Testis (tissue), 3 donors: ENCODE data around the gene SPRY1. TPM values are rescaled to one million over a fixed set of nuclear protein-coding genes. Genes with fewer than 3 reads are reported as not detected.

ENCODE experiments used
- DNase-seq: peaks from one replicate; pipeline ENCODE4 v3.0.0-alpha.2; 2019
- H3K27ac ChIP-seq, 2 donors: fragments of 200-600 bp; sonication (generic); one replicate each; pipeline ENCODE4 v1.5.1; 2019
- H3K27me3 ChIP-seq: fragments of 200-600 bp; sonication (generic); one replicate; pipeline ENCODE4 v1.5.1; 2019
- H3K36me3 ChIP-seq: fragments of 200-600 bp; sonication (generic); one replicate; pipeline ENCODE4 v1.5.1; 2017; ENCODE audit warnings: low read depth; ENCODE audit errors: missing control alignments
- H3K4me1 ChIP-seq: fragments of 200-600 bp; sonication (generic); one replicate; pipeline ENCODE4 v1.5.1; 2019
- H3K4me3 ChIP-seq, 2 donors: fragments of 200-600 bp; sonication (generic); one replicate each; pipeline ENCODE4 v1.5.1; 2017 to 2019
- H3K9me3 ChIP-seq: fragments of 200-600 bp; sonication (generic); one replicate; pipeline ENCODE4 v1.5.1; 2017
- POLR2A ChIP-seq: fragments of 450-650 bp; IDR thresholded peaks from one replicate; pipeline ENCODE4 v1.6.1; 2017; ENCODE audit warnings: antibody characterized with exemption, mild to moderate bottlenecking, moderate library complexity
- whole genome bisulfite sequencing, 2 donors: methylation state at CpG; one replicate each; pipeline ENCODE4 v1.1.5; 2018; 5-methylcytosine and 5-hydroxymethylcytosine counted together
- intact Hi-C: fragments of 100-400 bp; cut with DNase I; formaldehyde crosslinking; loops from one replicate; pipeline ENCODE4 v1.15.1; 2023; ENCODE audit warnings: low total_unique reads
- polyA plus RNA-seq: library from polyadenylated mRNA; stranded (reverse); fragments of 350-450 nt; fragmentation: Illumina TruSeq; extraction: RNeasy Lipid Tissue Mini Kit (QIAGEN cat#74804); gene quantifications from one replicate; pipeline ENCODE4 v1.2.3, GENCODE V29; 2014; ENCODE audit warnings: low read depth, low replicate concordance; ENCODE audit not compliant: insufficient read depth
- total RNA-seq, 2 donors: library from RNA; depleted of rRNA; stranded (reverse); fragments of >200 nt; gene quantifications; one replicate each; pipeline ENCODE4 v1.2.3, GENCODE V29; 2016
- TF ChIP-seq, protein P1 (sequence below), 3 experiments: fragments of 450-650 bp in 2 of 3; fragments of 200-600 bp in 1 of 3; sonication (generic) in 1 of 3; IDR thresholded peaks; one replicate each; pipeline ENCODE4 v1.5.1; 2016 to 2019; ENCODE audit warnings: antibody characterized with exemption in 3 of 3, mild to moderate bottlenecking in 2 of 3, moderate library complexity in 1 of 3

SPRY1 gene
- total and polyA plus RNA-seq, 3 donors from 2014 or later, result 30.2 to 52.0 (median 36.0) TPM

DNA sequence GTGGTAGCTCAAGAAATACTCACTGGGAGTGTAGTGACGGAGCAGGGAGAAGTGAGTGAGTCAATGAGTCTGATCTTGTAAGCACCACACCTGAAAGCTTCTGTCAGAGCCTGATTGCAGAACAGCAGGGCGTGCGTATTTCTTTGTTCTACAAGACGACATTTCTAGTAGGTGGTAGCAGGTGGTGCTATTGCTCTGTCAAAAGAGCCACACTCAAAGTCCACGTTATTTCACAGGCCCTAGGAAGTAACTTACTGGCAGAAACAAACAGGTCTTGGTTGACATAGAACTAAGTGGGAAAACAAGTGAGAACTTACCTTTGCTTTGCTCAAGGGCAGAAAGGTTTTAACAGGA lies 46.4 kb upstream of the SPRY1 start:
- no peaks in the 10 kb centered on the region for H3K36me3 ChIP-seq
- TF ChIP-seq, protein P1, sequence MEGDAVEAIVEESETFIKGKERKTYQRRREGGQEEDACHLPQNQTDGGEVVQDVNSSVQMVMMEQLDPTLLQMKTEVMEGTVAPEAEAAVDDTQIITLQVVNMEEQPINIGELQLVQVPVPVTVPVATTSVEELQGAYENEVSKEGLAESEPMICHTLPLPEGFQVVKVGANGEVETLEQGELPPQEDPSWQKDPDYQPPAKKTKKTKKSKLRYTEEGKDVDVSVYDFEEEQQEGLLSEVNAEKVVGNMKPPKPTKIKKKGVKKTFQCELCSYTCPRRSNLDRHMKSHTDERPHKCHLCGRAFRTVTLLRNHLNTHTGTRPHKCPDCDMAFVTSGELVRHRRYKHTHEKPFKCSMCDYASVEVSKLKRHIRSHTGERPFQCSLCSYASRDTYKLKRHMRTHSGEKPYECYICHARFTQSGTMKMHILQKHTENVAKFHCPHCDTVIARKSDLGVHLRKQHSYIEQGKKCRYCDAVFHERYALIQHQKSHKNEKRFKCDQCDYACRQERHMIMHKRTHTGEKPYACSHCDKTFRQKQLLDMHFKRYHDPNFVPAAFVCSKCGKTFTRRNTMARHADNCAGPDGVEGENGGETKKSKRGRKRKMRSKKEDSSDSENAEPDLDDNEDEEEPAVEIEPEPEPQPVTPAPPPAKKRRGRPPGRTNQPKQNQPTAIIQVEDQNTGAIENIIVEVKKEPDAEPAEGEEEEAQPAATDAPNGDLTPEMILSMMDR (IDR thresholded peaks at IDR 0.05), result no peak
- TF ChIP-seq POLR2A, result no peak
- H3K27me3 ChIP-seq, result no peaks in the 10 kb centered on the region
- no peaks in the 10 kb centered on the region for H3K9me3 ChIP-seq
- peaks cover 12% of the 10 kb centered on the region for H3K4me1 ChIP-seq
- 67 to 68% methylated on average over 5 of the region's 5 CpGs for WGBS, 2 donors
- DNase-seq, result peak; percentile 38
- H3K27ac ChIP-seq, result peak overlapping the region; percentile 59 to 70
- intact Hi-C loops, result no loop called here
- H3K4me3 ChIP-seq, result no peak overlapping the region

DNA sequence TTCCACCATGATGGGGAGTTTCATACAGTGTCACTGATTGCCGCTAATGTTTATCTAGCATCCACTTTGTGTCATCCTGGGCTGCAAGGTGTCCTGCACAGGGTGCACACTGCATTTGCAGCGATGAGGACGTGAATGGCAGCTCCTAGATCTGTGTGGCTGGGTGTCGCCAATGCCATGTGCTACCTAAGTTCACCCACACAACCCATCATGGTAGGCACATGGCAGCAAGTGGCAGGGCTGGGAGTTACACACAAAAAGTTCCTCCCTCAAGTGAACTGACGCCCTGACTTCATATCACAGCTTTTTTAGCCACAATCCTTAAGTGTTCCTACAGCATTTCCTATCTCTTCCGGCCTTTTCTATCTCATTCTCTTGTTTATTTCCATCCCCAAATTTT lies 45.9 kb upstream of the SPRY1 start:
- WGBS, 2 donors, result 85 to 93% methylated on average over 6 of the region's 6 CpGs
- Histone ChIP-seq H3K27me3 (no peaks in the 10 kb centered on the region), H3K27ac (peak overlapping the region; percentile 59 to 70), H3K4me3 (no peak overlapping the region), H3K36me3 (no peaks in the 10 kb centered on the region), H3K9me3 (no peaks in the 10 kb centered on the region), H3K4me1 (peaks cover 9% of the 10 kb centered on the region)
- no peak for DNase-seq
- intact Hi-C loops, result no loop called here
- TF ChIP-seq POLR2A, result no peak
- TF ChIP-seq, protein P1 (IDR thresholded peaks at IDR 0.05), result no peak

DNA sequence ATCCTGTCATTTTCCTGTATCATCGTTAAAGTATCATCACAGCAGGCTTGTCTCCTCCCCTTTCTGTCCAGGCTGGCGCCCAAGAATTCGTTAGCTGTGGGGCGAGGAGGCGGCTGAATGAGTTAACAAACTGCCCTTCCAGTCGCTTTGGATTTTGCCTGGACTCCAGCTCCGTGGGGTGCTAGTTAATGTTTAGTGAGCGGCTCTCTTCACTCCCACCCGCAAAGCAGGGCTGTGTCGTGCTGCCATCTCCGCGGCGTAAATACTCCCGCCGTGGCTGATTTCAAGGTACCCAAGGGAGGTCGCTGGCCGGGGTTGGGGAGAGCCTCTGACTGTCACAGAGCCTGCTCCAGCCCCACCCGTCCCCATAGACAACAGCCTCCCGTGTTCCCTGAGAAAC lies 44.9 kb upstream of the SPRY1 start:
- Histone ChIP-seq H3K27ac (peak overlapping the region in 1 of 2 donors; percentile 59), H3K4me3 (peak overlapping the region in 1 of 2 donors; percentile 24), H3K27me3 (no peaks in the 10 kb centered on the region), H3K36me3 (no peaks in the 10 kb centered on the region), H3K9me3 (no peaks in the 10 kb centered on the region), H3K4me1 (peaks cover 9% of the 10 kb centered on the region)
- no peak for DNase-seq
- TF ChIP-seq, protein P1 (IDR thresholded peaks at IDR 0.05), result no peak
- no peak for TF ChIP-seq POLR2A
- intact Hi-C loops, result no loop called here
- 73 to 80% methylated on average over 11 to 19 of the region's 19 CpGs for WGBS, 2 donors

DNA sequence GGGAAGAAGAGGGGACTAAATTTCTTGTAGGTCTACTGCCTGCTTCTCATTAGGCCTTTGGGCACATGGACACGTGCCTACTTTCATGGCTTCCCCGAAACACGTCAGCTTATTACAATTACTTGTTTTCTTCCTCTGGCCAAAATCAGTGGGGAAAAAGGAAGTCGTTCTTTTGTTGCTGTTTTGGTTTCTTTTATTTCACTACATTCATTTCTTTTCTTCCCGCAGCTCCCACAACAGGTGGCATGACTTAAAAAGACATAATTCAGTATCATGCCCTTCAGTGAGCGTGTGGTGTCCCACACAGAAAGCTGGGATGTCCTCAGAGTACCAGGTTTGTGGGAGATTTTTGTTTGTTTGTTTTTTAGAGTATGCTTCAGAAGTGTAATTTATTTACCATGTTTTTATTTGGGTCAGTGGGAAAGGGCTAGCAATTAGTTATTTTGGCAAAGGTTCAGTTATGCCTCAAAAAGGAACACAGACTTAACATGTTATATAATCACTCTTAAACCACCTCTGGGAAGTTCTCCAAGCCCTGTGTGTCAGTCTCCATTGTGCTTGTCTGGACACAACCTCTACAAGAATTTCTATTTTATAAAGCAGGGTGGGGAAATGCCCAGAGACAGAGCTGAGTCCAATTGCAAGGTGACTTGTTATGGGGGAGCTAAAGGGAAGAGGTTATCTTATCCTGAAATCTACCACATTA lies 44.2 kb upstream of the SPRY1 start:
- 25 to 40% methylated on average over 6 of the region's 6 CpGs for WGBS, 2 donors

More for the DNA sequence above, 44.2 kb upstream of the SPRY1 start:
- TF ChIP-seq, protein P1 (IDR thresholded peaks at IDR 0.05), result no peak
- TF ChIP-seq POLR2A, result no peak
- intact Hi-C loops, result no loop called here
- Histone ChIP-seq H3K4me1 (peaks cover 9% of the 10 kb centered on the region), H3K9me3 (no peaks in the 10 kb centered on the region), H3K27me3 (no peaks in the 10 kb centered on the region), H3K4me3 (no peak overlapping the region), H3K27ac (peak overlapping the region in 1 of 2 donors; percentile 59), H3K36me3 (no peaks in the 10 kb centered on the region)
- no peak for DNase-seq
